Measurements from ENCODE around the gene GNG7.
"Not testable (repeated sequence)": the region's sequence is repeated elsewhere in the genome, so short reads cannot be mapped to it uniquely, and the experiment has no call there.

DNA sequence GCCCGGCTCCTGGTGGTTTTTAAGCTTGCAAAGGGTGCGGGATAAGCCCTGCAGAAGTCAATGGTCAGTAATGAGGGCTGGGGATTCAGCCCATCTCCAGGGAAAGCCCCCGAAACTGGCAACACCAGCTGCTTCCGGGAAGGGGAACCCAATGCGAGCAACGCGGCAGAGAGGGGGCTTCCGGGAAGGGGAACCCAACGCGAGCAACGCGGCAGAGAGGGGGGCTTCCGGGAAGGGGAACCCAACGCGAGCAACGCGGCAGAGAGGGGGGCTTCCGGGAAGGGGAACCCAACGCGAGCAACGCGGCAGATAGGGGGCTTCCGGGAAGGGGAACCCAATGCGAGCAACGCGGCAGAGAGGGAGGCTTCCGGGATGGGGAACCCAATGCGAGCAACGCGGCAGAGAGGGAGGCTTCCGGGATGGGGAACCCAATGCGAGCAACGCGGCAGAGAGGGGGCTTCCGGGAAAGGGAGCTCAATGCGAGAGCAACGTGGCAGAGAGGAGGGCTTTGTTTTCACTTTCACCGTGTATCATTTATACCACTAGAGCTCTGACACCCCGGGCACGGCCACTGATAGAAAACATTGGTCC is 80.0 kb downstream of the GNG7 start:
- TF ChIP-seq EP300, POLR2A (IDR thresholded peaks at IDR 0.05): not testable (repeated sequence)
